C4-2B (cell line): Measurements from ENCODE around the gene UBALD2.

Source experiments
- CTCF ChIP-seq: fragments of 450-650 bp; conservative IDR thresholded peaks from 2 replicates; pipeline ENCODE4 v1.5.1; 2017; ENCODE audit warnings: mild to moderate bottlenecking
- ZFX ChIP-seq: fragments of 450-650 bp; IDR thresholded peaks from 2 replicates; pipeline ENCODE4 v1.6.1; 2017

- TF ChIP-seq CTCF (no peak), ZFX (no peak)
Measured at GRCh38 chr17:76274112-76274956, 9.2 kb downstream of the UBALD2 start.
